A549 (cell line): ENCODE data around the gene TRIP13. TPM values are rescaled to one million over a fixed set of nuclear protein-coding genes. Genes with fewer than 3 reads are reported as not detected.
"Not testable (repeated sequence)": the region's sequence is repeated elsewhere in the genome, so short reads cannot be mapped to it uniquely, and the experiment has no call there.

Source experiments
- ATAC-seq, 2 experiments: fragments of 200-7000 bp in 1 of 2; fragments of >200 bp in 1 of 2; cut with Nextera tagmentation in 1 of 2; cut with Tn5 transposase in 1 of 2; 3 replicates each; pipeline versions ENCODE4 v1.8.0 to v1.9.1; 2018 to 2020; ENCODE audit warnings: mild to moderate bottlenecking in 1 of 2, moderate library complexity in 1 of 2
- CTCF ChIA-PET: fragments of 300-600 bp; sonication (Branson Sonifier 250); formaldehyde crosslinking; extraction: SDS; loops from one replicate; lab custom pipeline; 2021; ENCODE audit warnings: antibody characterized with exemption, inconsistent platforms; lab: Yijun Ruan, JAX
- POLR2A ChIA-PET: fragments of 350-600 bp; formaldehyde crosslinking; extraction: SDS; loops from one replicate; lab custom pipeline; 2021; ENCODE audit warnings: antibody characterized with exemption, inconsistent platforms; lab: Yijun Ruan, JAX
- DNase-seq, 2 experiments: peaks; one replicate each; pipeline versions ENCODE4 v3.0.0 to v3.0.0-alpha.2; 2011 to 2016; ENCODE audit warnings: low read depth in 1 of 2, low spot score in 1 of 2
- FAIRE-seq: peaks from 2 replicates; lab custom pipeline; 2011; peaks lifted over from hg19 to GRCh38; lab: Jason Lieb, UNC
- H3K27ac ChIP-seq, 2 experiments: fragments of >200 bp; sonication (Bioruptor Twin); formaldehyde crosslinking; 3 replicates each; pipeline ENCODE4 v1.5.1; 2016 to 2017
- H3K4me1 ChIP-seq: fragments of >200 bp; sonication (Bioruptor Twin); formaldehyde crosslinking; 3 replicates; pipeline ENCODE4 v1.6.1; 2016
- H3K4me2 ChIP-seq: fragments of >200 bp; sonication (Bioruptor Twin); formaldehyde crosslinking; 3 replicates; pipeline ENCODE4 v1.6.1; 2016
- H3K4me3 ChIP-seq: fragments of >200 bp; sonication (Bioruptor Twin); formaldehyde crosslinking; 3 replicates; pipeline ENCODE4 v1.5.1; 2016
- H3K9me3 ChIP-seq: fragments of >200 bp; sonication (Bioruptor Twin); formaldehyde crosslinking; 3 replicates; pipeline ENCODE4 v1.6.1; 2016
- CHD4 ChIP-seq: fragments of 200-600 bp; sonication (generic); IDR thresholded peaks from 2 replicates; pipeline ENCODE4 v1.6.1; 2016; ENCODE audit warnings: antibody characterized with exemption, mild to moderate bottlenecking, borderline replicate concordance
- CTCF ChIP-seq: fragments of >200 bp; sonication (Bioruptor Twin); formaldehyde crosslinking; IDR thresholded peaks from 3 replicates; pipeline ENCODE4 v1.5.1; 2016
- FOSL2 ChIP-seq, 2 experiments: fragments of 450-650 bp in 1 of 2; fragments of >200 bp in 1 of 2; sonication (Bioruptor Twin) in 1 of 2; formaldehyde crosslinking; IDR thresholded peaks; 2 replicates each; pipeline versions ENCODE4 v1.5.0 to v1.6.1; 2016 to 2020; ENCODE audit warnings: mild to moderate bottlenecking in 1 of 2, moderate library complexity in 1 of 2
- FOXS1 ChIP-seq: fragments of 250-450 bp; sonication (Bioruptor Pico); IDR thresholded peaks from 2 replicates; pipeline ENCODE4 v1.5.0; 2020; ENCODE audit warnings: mild to moderate bottlenecking, moderate library complexity
- GATA3 ChIP-seq: IDR thresholded peaks from 2 replicates; pipeline ENCODE4 v1.6.1; 2012; ENCODE audit warnings: borderline replicate concordance
- KDM1A ChIP-seq: fragments of 200-600 bp; sonication (generic); IDR thresholded peaks from 2 replicates; pipeline ENCODE4 v1.6.1; 2016; ENCODE audit warnings: low read depth, mild to moderate bottlenecking
- NFE2L2 ChIP-seq: fragments of 150-350 bp; conservative IDR thresholded peaks from 2 replicates; pipeline ENCODE4 v1.6.1; 2014; ENCODE audit warnings: low read length
- RAD21 ChIP-seq, 2 experiments: fragments of >200 bp in 1 of 2; sonication (Bioruptor Twin) in 1 of 2; formaldehyde crosslinking in 1 of 2; IDR thresholded peaks in 1 of 2; conservative IDR thresholded peaks in 1 of 2; 2 replicates in 1 of 2; 3 replicates in 1 of 2; pipeline ENCODE4 v1.6.1; 2012 to 2018; ENCODE audit warnings: inconsistent platforms in 1 of 2
- RCOR1 ChIP-seq: fragments of 150-350 bp; IDR thresholded peaks from 2 replicates; pipeline ENCODE4 v1.6.1; 2014; ENCODE audit warnings: antibody characterized with exemption, low read length, low read depth
- REST ChIP-seq: fragments of 200-600 bp; sonication (generic); IDR thresholded peaks from 2 replicates; pipeline ENCODE4 v1.6.1; 2016; ENCODE audit warnings: antibody characterized with exemption, mild to moderate bottlenecking, moderate library complexity
- RNF2 ChIP-seq: fragments of 200-600 bp; sonication (generic); IDR thresholded peaks from 2 replicates; pipeline ENCODE4 v1.6.1; 2016; ENCODE audit warnings: low read depth, mild to moderate bottlenecking, antibody characterized with exemption, moderate library complexity, borderline replicate concordance
- TFCP2L1 ChIP-seq: fragments of 250-450 bp; sonication (Bioruptor Pico); IDR thresholded peaks from 2 replicates; pipeline ENCODE4 v1.5.0; 2021; ENCODE audit warnings: mild to moderate bottlenecking
- ZC3H11A ChIP-seq: fragments of 450-650 bp; IDR thresholded peaks from 2 replicates; pipeline ENCODE4 v1.6.1; 2014; ENCODE audit warnings: antibody characterized with exemption, mild to moderate bottlenecking
- ZFP36 ChIP-seq: fragments of 450-650 bp; IDR thresholded peaks from 2 replicates; pipeline ENCODE4 v1.6.1; 2014; ENCODE audit warnings: borderline replicate concordance; ENCODE audit not compliant: partially characterized antibody
- WGBS: methylation state at CpG from one replicate; pipeline ENCODE4 v1.1.6; 2017; ENCODE audit errors: missing lambda C conversion rate; 5-methylcytosine and 5-hydroxymethylcytosine counted together
- polyA plus RNA-seq, 4 experiments: library from polyadenylated mRNA; depleted of rRNA in 3 of 4; stranded (reverse); fragments of >200 nt; fragmentation: RNase III in 1 of 4; extraction: RNeasy Plus Mini Kit Qiagen cat#74134 plus additional on column Dnase treatment in 1 of 4; gene quantifications; 2 replicates in 3 of 4; 3 replicates in 1 of 4; pipeline ENCODE4 v1.2.3, GENCODE V29; 2011 to 2017

The TRIP13 gene
- polyA plus RNA-seq, 2 of the 4 experiments (the other 2 are of a cell fraction) = 54.0 to 62.4 TPM

GRCh38 chr5:916441-917293 lies 24.0 kb downstream of the TRIP13 start:
- Histone ChIP-seq H3K9me3 (no peaks in the 10 kb centered on the region), H3K27ac (no peak overlapping the region), H3K4me1 (peaks cover 30% of the 10 kb centered on the region), H3K4me2 (no peak overlapping the region), H3K4me3 (no peak overlapping the region)
- WGBS = 86% methylated on average over 9 of the region's 14 CpGs
- CTCF ChIA-PET = interaction anchor here (1.1 to 2.0 kb wide), 7 partner anchors 9 to 728 kb away, joined by 3 to 11 read pairs (median 7); no protein-coding TSS in a partner anchor
- FAIRE-seq (no peak), DNase-seq (no peak), ATAC-seq (no peak)
- POLR2A ChIA-PET = no interaction called here
- TF ChIP-seq TFCP2L1 (CRISPR knock-in tag) = no peak
- no peak for TF ChIP-seq NFE2L2
- no peak for TF ChIP-seq RAD21 (conservative IDR thresholded peaks at IDR 0.05 in 1 of 2, IDR thresholded peaks at IDR 0.05 in 1 of 2)
- no peak for TF ChIP-seq CHD4
- no peak for TF ChIP-seq RNF2
- no peak for TF ChIP-seq FOXS1 (CRISPR knock-in tag)

- H3K4me3 ChIP-seq, POLR2A ChIA-PET, H3K4me2 ChIP-seq, H3K9me3 ChIP-seq, H3K27ac ChIP-seq, DNase-seq, FAIRE-seq, ATAC-seq: not testable (repeated sequence)
- H3K4me1 ChIP-seq = peaks cover 13% of the 10 kb centered on the region
- 96% methylated on average over 5 of the region's 5 CpGs for WGBS
- CTCF ChIA-PET = interaction anchor here (0.9 to 5.9 kb wide), 7 partner anchors 15 to 256 kb away, joined by 3 to 44 read pairs (median 5); no protein-coding TSS in a partner anchor
Observed at GRCh38 chr5:918717-919116, 26.0 kb downstream of the TRIP13 start.

GRCh38 chr5:919356-920000 lies 26.8 kb downstream of the TRIP13 start:
- H3K9me3 ChIP-seq = no peaks in the 10 kb centered on the region
- FAIRE-seq (no peak), DNase-seq (peak in 1 of 2 experiments; percentile 50), ATAC-seq (no peak)
- H3K4me2 ChIP-seq = peak overlapping the region; percentile 21; the same call in 1 of the 3 replicates
- no peak overlapping the region for H3K4me3 ChIP-seq
- 79% methylated on average over 9 of the region's 9 CpGs for WGBS
- TF ChIP-seq REST (no peak), RCOR1 (no peak), ZC3H11A (no peak), FOSL2 (IDR thresholded peaks at IDR 0.05) (no peak), FOSL2 (CRISPR knock-in tag; IDR thresholded peaks at IDR 0.05) (peak; percentile 40), KDM1A (no peak), ZFP36 (no peak), CTCF (no peak), GATA3 (peak; percentile 70; the same call in 1 of the 2 replicates)
- ChIA-PET POLR2A (no interaction called here), CTCF (interaction anchor here (0.6 to 6.3 kb wide), 14 partner anchors 14 to 255 kb away, joined by 3 to 82 read pairs (median 5); partner anchors contain the start of gene NKD2)
- H3K27ac ChIP-seq = peak overlapping the region in 1 of 2 experiments; percentile 42; a peak in 1 of 6 replicates
- peaks cover 13% of the 10 kb centered on the region for H3K4me1 ChIP-seq
